NCI-H1105 (cell line): Measurements from ENCODE around the gene HSPBP1.
"Not testable (repeated sequence)": the region's sequence is repeated elsewhere in the genome, so short reads cannot be mapped to it uniquely, and the experiment has no call there.

Experiments
- DNase-seq: peaks from one replicate; lab custom pipeline; 2025; lab: John Stamatoyannopoulos, UW

HSPBP1 gene

GRCh38 chr19:55239004-55239403, 40.9 kb downstream of the HSPBP1 start:
- no peak for DNase-seq

- no peak for DNase-seq
Observed at GRCh38 chr19:55238030-55238429, 41.9 kb downstream of the HSPBP1 start.

GRCh38 chr19:55232986-55233385, 46.9 kb downstream of the HSPBP1 start:
- no peak for DNase-seq

- DNase-seq, result no peak
Observed at GRCh38 chr19:55232286-55232602, 47.7 kb downstream of the HSPBP1 start.

- DNase-seq, result no peak
Observed at GRCh38 chr19:55231391-55232285, 48.3 kb downstream of the HSPBP1 start.

- DNase-seq, result no peak
Observed at GRCh38 chr19:55230780-55231179, 49.1 kb downstream of the HSPBP1 start.

GRCh38 chr19:55230329-55230728, 49.6 kb downstream of the HSPBP1 start:
- no peak for DNase-seq

GRCh38 chr19:55229789-55230182, 50.1 kb downstream of the HSPBP1 start:
- DNase-seq, result no peak

GRCh38 chr19:55229145-55229788, 50.6 kb downstream of the HSPBP1 start:
- DNase-seq, result no peak

GRCh38 chr19:55228403-55229031, 51.4 kb downstream of the HSPBP1 start, which contains the start of gene TMEM86B:
Gene TMEM86B, minus strand, starts transcription at chr19:55228763. Its CDS starts 22 bp downstream, at chr19:55228741.
- DNase-seq, result no peak

GRCh38 chr19:55228015-55228391, 51.9 kb downstream of the HSPBP1 start:
- no peak for DNase-seq

- DNase-seq, result no peak
Observed at GRCh38 chr19:55227241-55228014, 52.5 kb downstream of the HSPBP1 start.

- DNase-seq, result no peak
Observed at GRCh38 chr19:55226788-55227187, 53.1 kb downstream of the HSPBP1 start.

- DNase-seq, result no peak
Observed at GRCh38 chr19:55226273-55226672, 53.6 kb downstream of the HSPBP1 start.

GRCh38 chr19:55225415-55225958, 54.4 kb downstream of the HSPBP1 start:
- DNase-seq, result no peak

GRCh38 chr19:55224679-55225414, 55.1 kb downstream of the HSPBP1 start:
- DNase-seq, result not testable (repeated sequence)

- DNase-seq, result no peak
Observed at GRCh38 chr19:55224038-55224665, 55.8 kb downstream of the HSPBP1 start.

- DNase-seq, result no peak
Observed at GRCh38 chr19:55223291-55224037, 56.4 kb downstream of the HSPBP1 start.

GRCh38 chr19:55220525-55220924, 59.4 kb downstream of the HSPBP1 start:
- DNase-seq, result no peak
